ENCODE data around the gene ZRANB1. TPM values are rescaled to one million over a fixed set of nuclear protein-coding genes. Genes with fewer than 3 reads are reported as not detected.

ZRANB1 gene
- total RNA-seq, 1 donor from 2014 or later: 24.7 TPM

GRCh38 chr10:124977161-124977560 is 35.2 kb downstream of the ZRANB1 start:
- peaks cover 19% of the 10 kb centered on the region for H3K36me3 Mint-ChIP-seq (ENCODE audit: low read depth)
- DNase-seq (ENCODE audit: low spot score): no peak
- H3K4me3 Mint-ChIP-seq (ENCODE audit: unreplicated experiment): no peak overlapping the region
- no peaks in the 10 kb centered on the region for H3K27me3 Mint-ChIP-seq (ENCODE audit: low read depth)
- peaks cover 19% of the 10 kb centered on the region for H3K4me1 Mint-ChIP-seq (ENCODE audit: low read depth)
- no peak for TF ChIP-seq CTCF (IDR thresholded peaks at IDR 0.05)
- no peak overlapping the region for H3K27ac Mint-ChIP-seq (ENCODE audit: unreplicated experiment)
- H3K9me3 Mint-ChIP-seq (ENCODE audit: low read depth): no peaks in the 10 kb centered on the region

DNA sequence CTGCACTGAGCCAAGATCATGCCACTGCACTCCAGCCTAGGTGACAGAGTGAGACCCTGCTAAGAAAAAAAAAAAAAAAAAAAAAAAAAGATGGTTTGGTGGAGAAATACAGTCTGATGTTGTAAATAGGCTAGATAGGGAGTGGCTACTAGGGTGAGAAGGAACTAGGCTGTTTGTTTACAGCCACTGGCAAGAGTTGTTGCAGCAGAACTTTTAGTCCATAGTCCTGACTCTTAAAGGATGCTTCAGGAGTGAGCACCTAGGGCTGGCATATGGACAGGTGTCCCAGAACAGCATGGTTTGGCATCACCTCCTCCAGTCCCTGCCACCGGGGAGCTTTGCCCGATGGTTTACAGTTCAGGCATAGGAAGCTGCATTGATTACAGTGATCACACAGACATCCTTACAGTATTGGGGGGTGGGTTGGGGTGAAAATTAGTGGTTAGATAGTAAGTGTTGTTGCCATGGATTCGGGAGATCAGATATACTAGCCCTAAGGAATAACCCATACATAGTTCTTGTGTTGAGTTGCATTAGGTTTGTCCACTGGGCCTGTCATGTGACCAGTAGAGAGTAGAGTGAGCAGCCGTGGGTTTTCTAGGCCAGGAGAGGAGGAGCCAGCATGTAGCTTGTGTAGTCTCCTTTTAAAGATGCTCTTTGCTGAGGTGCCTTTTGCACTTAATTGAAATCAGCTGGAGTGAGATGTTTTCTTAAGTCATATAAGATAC is 35.9 kb downstream of the ZRANB1 start:
- Mint-ChIP-seq H3K4me3 (ENCODE audit: unreplicated experiment) (no peak overlapping the region), H3K9me3 (ENCODE audit: low read depth) (no peaks in the 10 kb centered on the region), H3K27ac (ENCODE audit: unreplicated experiment) (no peak overlapping the region), H3K36me3 (ENCODE audit: low read depth) (peaks cover 20% of the 10 kb centered on the region), H3K4me1 (ENCODE audit: low read depth) (peaks cover 19% of the 10 kb centered on the region), H3K27me3 (ENCODE audit: low read depth) (no peaks in the 10 kb centered on the region)
- TF ChIP-seq CTCF (IDR thresholded peaks at IDR 0.05): no peak
- DNase-seq (ENCODE audit: low spot score): no peak

- no peak for DNase-seq (ENCODE audit: low spot score)
- no peak for TF ChIP-seq CTCF (IDR thresholded peaks at IDR 0.05)
- Mint-ChIP-seq H3K4me3 (ENCODE audit: unreplicated experiment) (no peak overlapping the region), H3K27me3 (ENCODE audit: low read depth) (no peaks in the 10 kb centered on the region), H3K36me3 (ENCODE audit: low read depth) (peaks cover 24% of the 10 kb centered on the region), H3K27ac (ENCODE audit: unreplicated experiment) (no peak overlapping the region), H3K4me1 (ENCODE audit: low read depth) (peaks cover 19% of the 10 kb centered on the region), H3K9me3 (ENCODE audit: low read depth) (no peaks in the 10 kb centered on the region)
Measured at GRCh38 chr10:124978376-124978725, 36.4 kb downstream of the ZRANB1 start.

DNA sequence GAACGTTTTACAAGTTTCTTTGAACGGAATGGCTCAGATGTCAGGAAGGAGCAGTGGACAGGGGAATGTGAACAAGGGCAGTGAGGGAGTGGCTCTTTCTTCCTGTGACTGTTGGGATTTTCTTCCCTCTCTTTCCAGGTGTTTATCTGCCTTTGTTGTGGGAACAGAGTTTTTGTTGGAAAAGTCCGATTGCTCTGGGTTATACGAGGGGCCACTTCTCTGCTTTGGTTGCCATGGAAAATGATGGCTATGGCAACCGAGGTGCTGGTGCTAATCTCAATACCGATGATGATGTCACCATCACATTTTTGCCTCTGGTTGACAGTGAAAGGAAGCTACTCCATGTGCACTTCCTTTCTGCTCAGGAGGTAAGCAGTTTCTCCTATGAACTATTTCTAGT is 41.4 kb downstream of the ZRANB1 start:
- TF ChIP-seq CTCF (IDR thresholded peaks at IDR 0.05): no peak
- DNase-seq (ENCODE audit: low spot score): no peak
- Mint-ChIP-seq H3K27ac (ENCODE audit: unreplicated experiment) (peak overlapping the region; percentile 42), H3K4me1 (ENCODE audit: low read depth) (peaks cover 6% of the 10 kb centered on the region), H3K36me3 (ENCODE audit: low read depth) (peaks cover 29% of the 10 kb centered on the region), H3K9me3 (ENCODE audit: low read depth) (no peaks in the 10 kb centered on the region), H3K27me3 (ENCODE audit: low read depth) (no peaks in the 10 kb centered on the region), H3K4me3 (ENCODE audit: unreplicated experiment) (no peak overlapping the region)

- H3K9me3 Mint-ChIP-seq (ENCODE audit: low read depth): no peaks in the 10 kb centered on the region
- peaks cover 33% of the 10 kb centered on the region for H3K36me3 Mint-ChIP-seq (ENCODE audit: low read depth)
- no peaks in the 10 kb centered on the region for H3K27me3 Mint-ChIP-seq (ENCODE audit: low read depth)
- no peak for DNase-seq (ENCODE audit: low spot score)
- no peak overlapping the region for H3K27ac Mint-ChIP-seq (ENCODE audit: unreplicated experiment)
- peaks cover 8% of the 10 kb centered on the region for H3K4me1 Mint-ChIP-seq (ENCODE audit: low read depth)
- TF ChIP-seq CTCF (IDR thresholded peaks at IDR 0.05): no peak
- H3K4me3 Mint-ChIP-seq (ENCODE audit: unreplicated experiment): no peak overlapping the region
Measured at GRCh38 chr10:124984376-124984775, 42.5 kb downstream of the ZRANB1 start.

Measured in chondrocyte (in vitro differentiated cells).